Right forelimb (tissue), 1 donor: ENCODE results near the gene CEL.
"Not testable (repeated sequence)": the region's sequence is repeated elsewhere in the genome, so short reads cannot be mapped to it uniquely, and the experiment has no call there.

Source experiments
- DNase-seq: peaks from one replicate; pipeline ENCODE4 v3.0.0-alpha.2; 2018

CEL gene

GRCh38 chr9:133087429-133088145 lies 25.8 kb downstream of the CEL start:
- DNase-seq, result no peak

GRCh38 chr9:133088146-133088750 lies 26.5 kb downstream of the CEL start:
- DNase-seq, result no peak

GRCh38 chr9:133088756-133089155 lies 27.0 kb downstream of the CEL start:
- no peak for DNase-seq

GRCh38 chr9:133089271-133089671 lies 27.5 kb downstream of the CEL start:
- DNase-seq, result no peak

- DNase-seq, result no peak
Measured at GRCh38 chr9:133090187-133090586, 28.4 kb downstream of the CEL start.

GRCh38 chr9:133090752-133091385 lies 29.1 kb downstream of the CEL start:
- no peak for DNase-seq

GRCh38 chr9:133094351-133094750 lies 32.6 kb downstream of the CEL start:
- DNase-seq, result not testable (repeated sequence)

- DNase-seq, result no peak
Measured at GRCh38 chr9:133094842-133095393, 33.1 kb downstream of the CEL start.

GRCh38 chr9:133098104-133098754 lies 36.4 kb downstream of the CEL start:
- no peak for DNase-seq

- DNase-seq, result no peak
Measured at GRCh38 chr9:133098871-133099270, 37.1 kb downstream of the CEL start.

- no peak for DNase-seq
Measured at GRCh38 chr9:133099726-133100505, 38.1 kb downstream of the CEL start.

- peak; percentile 38 for DNase-seq
Measured at GRCh38 chr9:133100506-133101355, 39.0 kb downstream of the CEL start.

GRCh38 chr9:133101356-133102189 lies 39.8 kb downstream of the CEL start:
- DNase-seq, result peak; percentile 28

- peak; percentile 39 for DNase-seq
Measured at GRCh38 chr9:133102190-133103021, 40.6 kb downstream of the CEL start.

GRCh38 chr9:133103183-133103986 lies 41.6 kb downstream of the CEL start:
- DNase-seq, result peak; percentile 84

GRCh38 chr9:133103987-133104505 lies 42.3 kb downstream of the CEL start:
- peak; percentile 32 for DNase-seq

GRCh38 chr9:133104718-133105460 lies 43.1 kb downstream of the CEL start:
- DNase-seq, result peak; percentile 41

- peak; percentile 19 for DNase-seq
Measured at GRCh38 chr9:133105461-133105770, 43.6 kb downstream of the CEL start.
